Mucosa of descending colon (tissue), 3 donors: ENCODE measurements around the gene RPL41. TPM values are rescaled to one million over a fixed set of nuclear protein-coding genes. Genes with fewer than 3 reads are reported as not detected.

Experiments
- ATAC-seq: fragments of 200-7000 bp; cut with Tn5 transposase; one replicate; pipeline ENCODE4 v1.9.1; 2020; ENCODE audit warnings: mild to moderate bottlenecking, moderate library complexity
- DNase-seq, 3 donors: peaks; one replicate each; pipeline ENCODE4 v3.0.0-alpha.2; 2020
- H3K36me3 ChIP-seq: fragments of 200-600 bp; one replicate; pipeline ENCODE4 v1.8.0; 2021; ENCODE audit warnings: low read depth, mild to moderate bottlenecking
- H3K4me1 ChIP-seq: fragments of 200-600 bp; one replicate; pipeline ENCODE4 v1.8.0; 2021; ENCODE audit warnings: low read depth, mild to moderate bottlenecking
- H3K4me3 ChIP-seq: fragments of 200-600 bp; one replicate; pipeline ENCODE4 v1.8.0; 2021; ENCODE audit warnings: mild to moderate bottlenecking
- H3K9me3 ChIP-seq: fragments of 200-600 bp; one replicate; pipeline ENCODE4 v1.8.0; 2021; ENCODE audit warnings: mild to moderate bottlenecking
- intact Hi-C, 2 donors: fragments of 100-400 bp; cut with DNase I in 1 of 2; cut with micrococcal nuclease in 1 of 2; formaldehyde crosslinking; loops; one replicate each; pipeline versions ENCODE4 v1.11.0 to v1.11.1; 2022; cut with DNase I, micrococcal nuclease
- total RNA-seq, 3 donors: library from RNA; stranded (reverse); fragmentation: NEBNext Ultra II Directional in 2 of 3; extraction: Animal tissue kit (Norgen Biotek cat#: 25700) in 2 of 3; gene quantifications; one replicate each; pipeline versions ENCODE4 v1.2.1 to v1.2.4, GENCODE V29; 2021 to 2023
- TF ChIP-seq, protein P1 (sequence below): fragments of 200-600 bp; IDR thresholded peaks from one replicate; pipeline ENCODE4 v1.8.0; 2022; ENCODE audit warnings: antibody characterized with exemption, mild to moderate bottlenecking
- donor health status: DM: no; HTN: no; CAD: no; lungs with moderate emphysema.
- donor health status: DM: no; HTN: no; CAD: no.
- donor health status: DM: no; HTN: yes; CAD: no.

The RPL41 gene
- total RNA-seq, 3 donors from 2014 or later = 2,763 to 3,198 (median 3,152) TPM

GRCh38 chr12:56124133-56124532, 7.7 kb downstream of the RPL41 start:
- intact Hi-C loops = loop anchor here in 1 of 2 donors (10.0 kb wide), 1 partner anchor 61 kb away; the partner anchor contains the start of gene SMARCC2
- no peak for ATAC-seq

DNA sequence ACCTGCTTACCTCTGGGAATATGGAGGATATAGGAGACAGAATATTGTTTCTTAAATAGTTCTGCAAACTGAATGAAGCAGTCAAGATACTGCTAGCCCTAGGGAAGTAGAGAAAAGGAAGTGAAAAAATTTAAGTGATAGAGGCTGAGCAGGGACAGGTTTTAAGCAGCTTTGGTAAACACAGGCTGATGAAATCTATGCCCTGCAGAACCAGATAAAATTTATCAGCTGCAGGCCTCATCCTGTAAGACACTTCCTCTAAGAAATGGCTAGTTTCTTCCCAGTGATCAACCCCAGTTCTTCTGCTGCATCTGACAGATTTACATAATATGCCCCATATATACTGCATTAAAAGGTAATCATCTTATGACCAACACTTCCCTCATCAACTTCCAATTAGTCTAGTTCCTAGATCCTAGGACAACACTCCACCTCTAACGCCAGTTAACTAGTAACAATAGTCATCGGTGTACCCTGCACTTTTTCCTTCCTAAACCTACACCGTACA, 10.4 kb downstream of the RPL41 start:
- Histone ChIP-seq H3K36me3 (peaks cover 5% of the 10 kb centered on the region), H3K9me3 (no peaks in the 10 kb centered on the region), H3K4me1 (peaks cover 22% of the 10 kb centered on the region), H3K4me3 (no peak overlapping the region)
- DNase-seq (no peak), ATAC-seq (no peak)
- intact Hi-C loops = loop anchor here in 1 of 2 donors (10.0 kb wide), 1 partner anchor 58 kb away; the partner anchor contains the start of gene SMARCC2
- TF ChIP-seq, protein P1, sequence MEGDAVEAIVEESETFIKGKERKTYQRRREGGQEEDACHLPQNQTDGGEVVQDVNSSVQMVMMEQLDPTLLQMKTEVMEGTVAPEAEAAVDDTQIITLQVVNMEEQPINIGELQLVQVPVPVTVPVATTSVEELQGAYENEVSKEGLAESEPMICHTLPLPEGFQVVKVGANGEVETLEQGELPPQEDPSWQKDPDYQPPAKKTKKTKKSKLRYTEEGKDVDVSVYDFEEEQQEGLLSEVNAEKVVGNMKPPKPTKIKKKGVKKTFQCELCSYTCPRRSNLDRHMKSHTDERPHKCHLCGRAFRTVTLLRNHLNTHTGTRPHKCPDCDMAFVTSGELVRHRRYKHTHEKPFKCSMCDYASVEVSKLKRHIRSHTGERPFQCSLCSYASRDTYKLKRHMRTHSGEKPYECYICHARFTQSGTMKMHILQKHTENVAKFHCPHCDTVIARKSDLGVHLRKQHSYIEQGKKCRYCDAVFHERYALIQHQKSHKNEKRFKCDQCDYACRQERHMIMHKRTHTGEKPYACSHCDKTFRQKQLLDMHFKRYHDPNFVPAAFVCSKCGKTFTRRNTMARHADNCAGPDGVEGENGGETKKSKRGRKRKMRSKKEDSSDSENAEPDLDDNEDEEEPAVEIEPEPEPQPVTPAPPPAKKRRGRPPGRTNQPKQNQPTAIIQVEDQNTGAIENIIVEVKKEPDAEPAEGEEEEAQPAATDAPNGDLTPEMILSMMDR = no peak

More at GRCh38 chr12:56124133-56124532, 7.7 kb downstream of the RPL41 start:
- H3K36me3 ChIP-seq = peaks cover 5% of the 10 kb centered on the region
- DNase-seq = no peak
- no peak overlapping the region for H3K4me3 ChIP-seq
- no peaks in the 10 kb centered on the region for H3K9me3 ChIP-seq
- TF ChIP-seq, protein P1 = no peak
- H3K4me1 ChIP-seq = peaks cover 24% of the 10 kb centered on the region

DNA sequence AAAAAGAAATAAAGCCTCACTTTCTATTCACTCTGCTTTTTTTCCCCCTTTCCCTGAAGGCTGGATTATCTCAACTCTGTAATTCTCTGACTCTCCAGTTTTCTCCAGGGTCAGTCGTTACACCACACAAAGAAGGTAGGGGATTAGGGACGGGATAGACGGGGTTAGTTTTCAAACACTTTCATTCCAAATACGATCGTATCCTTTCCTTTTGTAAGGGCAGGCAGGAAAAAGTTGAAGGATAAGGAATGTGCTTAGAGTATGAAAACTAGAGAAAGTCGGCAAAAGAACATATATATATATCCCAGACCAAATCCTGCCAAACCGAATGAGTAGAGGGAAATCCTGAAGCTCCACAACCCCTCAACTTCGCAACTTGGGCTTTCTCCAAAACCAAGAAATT, 11.1 kb downstream of the RPL41 start:
- peak overlapping the region; percentile 49 for H3K4me3 ChIP-seq
- no peaks in the 10 kb centered on the region for H3K9me3 ChIP-seq
- peaks cover 5% of the 10 kb centered on the region for H3K36me3 ChIP-seq
- intact Hi-C loops = loop anchor here in 1 of 2 donors (10.0 kb wide), 1 partner anchor 57 kb away; the partner anchor contains the start of gene SMARCC2
- TF ChIP-seq, protein P1 = no peak
- no peak for DNase-seq
- H3K4me1 ChIP-seq = peaks cover 22% of the 10 kb centered on the region
- no peak for ATAC-seq

DNA sequence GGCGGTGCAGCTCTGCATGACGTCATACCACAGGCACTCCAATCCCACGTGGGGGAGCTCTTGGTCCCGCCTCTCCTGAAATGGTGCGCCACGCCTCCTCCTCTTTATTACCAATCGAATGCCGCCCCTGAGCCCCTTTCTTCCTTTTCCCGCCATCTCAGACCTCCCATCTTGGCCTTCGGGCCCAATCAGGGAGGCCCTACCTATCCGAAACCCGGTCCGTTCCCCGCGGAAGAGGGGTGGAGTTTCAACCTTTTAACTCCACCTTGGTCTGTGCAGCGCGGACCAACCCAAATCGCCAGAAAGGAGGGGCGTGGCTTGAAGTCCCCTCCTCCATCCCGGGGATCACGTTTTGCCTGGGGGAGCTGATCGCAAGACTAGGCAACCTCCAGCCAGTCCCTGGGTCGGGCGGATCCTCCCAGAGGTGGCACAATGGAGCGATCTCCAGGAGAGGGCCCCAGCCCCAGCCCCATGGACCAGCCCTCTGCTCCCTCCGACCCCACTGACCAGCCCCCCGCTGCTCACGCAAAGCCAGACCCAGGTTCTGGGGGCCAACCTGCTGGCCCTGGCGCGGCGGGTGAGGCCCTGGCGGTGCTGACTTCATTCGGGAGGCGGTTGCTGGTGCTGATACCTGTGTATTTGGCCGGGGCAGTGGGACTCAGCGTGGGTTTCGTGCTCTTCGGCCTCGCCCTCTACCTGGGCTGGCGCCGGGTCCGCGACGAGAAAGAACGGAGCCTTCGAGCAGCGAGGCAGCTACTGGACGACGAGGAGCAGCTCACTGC, 11.6 kb downstream of the RPL41 start, which contains the start of gene ESYT1:
ESYT1 (plus strand) TSS at position 380 of the 782 bp plus-strand sequence; CDS start at position 433, 53 bp downstream.
- TF ChIP-seq, protein P1 = no peak
- H3K36me3 ChIP-seq = peaks cover 5% of the 10 kb centered on the region
- intact Hi-C loops = loop anchor here in 1 of 2 donors (10.0 kb wide), 1 partner anchor 57 kb away; the partner anchor contains the start of gene SMARCC2
- peak; percentile 85 for ATAC-seq
- peak; percentile 96 to 99 (median 98) for DNase-seq
- peaks cover 22% of the 10 kb centered on the region for H3K4me1 ChIP-seq
- no peaks in the 10 kb centered on the region for H3K9me3 ChIP-seq
- peak within 1 kb of the TSS; percentile 49 for H3K4me3 ChIP-seq

- peaks cover 22% of the 10 kb centered on the region for H3K4me1 ChIP-seq
- TF ChIP-seq, protein P1 = no peak
- H3K4me3 ChIP-seq = peak overlapping the region; percentile 49
- intact Hi-C loops = loop anchor here in 1 of 2 donors (10.0 kb wide), 1 partner anchor 56 kb away; the partner anchor contains the start of gene SMARCC2
- peak; percentile 41 to 66 (median 65) for DNase-seq
- no peaks in the 10 kb centered on the region for H3K9me3 ChIP-seq
- ATAC-seq = peak; percentile 3
- H3K36me3 ChIP-seq = peaks cover 5% of the 10 kb centered on the region
Measured at GRCh38 chr12:56128670-56129205, 12.3 kb downstream of the RPL41 start.
